HL-60 (cell line): ENCODE data around the gene SRPK2.

ENCODE experiments used
- CTCF ChIP-seq: IDR thresholded peaks from one replicate; pipeline ENCODE4 v1.5.1; 2011; ENCODE audit warnings: low read length, control low read depth, inconsistent platforms; ENCODE audit not compliant: insufficient read depth
- POLR2AphosphoS5 ChIP-seq: IDR thresholded peaks from 2 replicates; pipeline ENCODE4 v1.6.1; 2012; ENCODE audit warnings: low read depth
- TF ChIP-seq, protein P1 (sequence below): IDR thresholded peaks from 2 replicates; pipeline ENCODE4 v1.6.1; 2012; ENCODE audit warnings: low read depth; ENCODE audit not compliant: insufficient replicate concordance

GRCh38 chr7:105205592-105206237 lies 183.0 kb downstream of the SRPK2 start:
- TF ChIP-seq CTCF = no peak
- TF ChIP-seq, protein P1, sequence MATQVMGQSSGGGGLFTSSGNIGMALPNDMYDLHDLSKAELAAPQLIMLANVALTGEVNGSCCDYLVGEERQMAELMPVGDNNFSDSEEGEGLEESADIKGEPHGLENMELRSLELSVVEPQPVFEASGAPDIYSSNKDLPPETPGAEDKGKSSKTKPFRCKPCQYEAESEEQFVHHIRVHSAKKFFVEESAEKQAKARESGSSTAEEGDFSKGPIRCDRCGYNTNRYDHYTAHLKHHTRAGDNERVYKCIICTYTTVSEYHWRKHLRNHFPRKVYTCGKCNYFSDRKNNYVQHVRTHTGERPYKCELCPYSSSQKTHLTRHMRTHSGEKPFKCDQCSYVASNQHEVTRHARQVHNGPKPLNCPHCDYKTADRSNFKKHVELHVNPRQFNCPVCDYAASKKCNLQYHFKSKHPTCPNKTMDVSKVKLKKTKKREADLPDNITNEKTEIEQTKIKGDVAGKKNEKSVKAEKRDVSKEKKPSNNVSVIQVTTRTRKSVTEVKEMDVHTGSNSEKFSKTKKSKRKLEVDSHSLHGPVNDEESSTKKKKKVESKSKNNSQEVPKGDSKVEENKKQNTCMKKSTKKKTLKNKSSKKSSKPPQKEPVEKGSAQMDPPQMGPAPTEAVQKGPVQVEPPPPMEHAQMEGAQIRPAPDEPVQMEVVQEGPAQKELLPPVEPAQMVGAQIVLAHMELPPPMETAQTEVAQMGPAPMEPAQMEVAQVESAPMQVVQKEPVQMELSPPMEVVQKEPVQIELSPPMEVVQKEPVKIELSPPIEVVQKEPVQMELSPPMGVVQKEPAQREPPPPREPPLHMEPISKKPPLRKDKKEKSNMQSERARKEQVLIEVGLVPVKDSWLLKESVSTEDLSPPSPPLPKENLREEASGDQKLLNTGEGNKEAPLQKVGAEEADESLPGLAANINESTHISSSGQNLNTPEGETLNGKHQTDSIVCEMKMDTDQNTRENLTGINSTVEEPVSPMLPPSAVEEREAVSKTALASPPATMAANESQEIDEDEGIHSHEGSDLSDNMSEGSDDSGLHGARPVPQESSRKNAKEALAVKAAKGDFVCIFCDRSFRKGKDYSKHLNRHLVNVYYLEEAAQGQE = no peak
- no peak for TF ChIP-seq POLR2AphosphoS5
